ENCODE data around the gene MKRN3. TPM values are rescaled to one million over a fixed set of nuclear protein-coding genes. Genes with fewer than 3 reads are reported as not detected.
"Not testable (repeated sequence)": the region's sequence is repeated elsewhere in the genome, so short reads cannot be mapped to it uniquely, and the experiment has no call there.

Gene MKRN3
- total RNA-seq, 1 donor from 2014 or later, result 0.34 TPM

GRCh38 chr15:23589012-23589411 is 23.5 kb downstream of the MKRN3 start:
- DNase-seq, result no peak

GRCh38 chr15:23594252-23594770 is 28.8 kb downstream of the MKRN3 start:
- DNase-seq, result no peak

GRCh38 chr15:23595368-23595767 is 29.9 kb downstream of the MKRN3 start:
- no peak for DNase-seq

GRCh38 chr15:23596736-23597135 is 31.3 kb downstream of the MKRN3 start:
- DNase-seq, result no peak

GRCh38 chr15:23597278-23597677 is 31.8 kb downstream of the MKRN3 start:
- DNase-seq, result not testable (repeated sequence)

- DNase-seq, result no peak
Measured at GRCh38 chr15:23599053-23599452, 33.6 kb downstream of the MKRN3 start.

- DNase-seq, result no peak
Measured at GRCh38 chr15:23602124-23602523, 36.6 kb downstream of the MKRN3 start.

- DNase-seq, result no peak
Measured at GRCh38 chr15:23606226-23606625, 40.8 kb downstream of the MKRN3 start.

GRCh38 chr15:23616536-23616935 is 51.1 kb downstream of the MKRN3 start:
- no peak for DNase-seq

Other genes with a start within 250 kb of the MKRN3 start
- not detected in 2 replicates for gene GOLGA6L26, start 231.5 kb upstream of the MKRN3 start, total RNA-seq
- gene GOLGA8S, start 210.9 kb upstream of the MKRN3 start, total RNA-seq, result 0.05 TPM in 1 of 2 replicates, not detected in the other
- gene GOLGA6L2, start 118.4 kb upstream of the MKRN3 start, total RNA-seq, result not detected in 2 replicates
- under 0.01 TPM in 1 of 2 replicates, not detected in the other for gene MAGEL2, start 82.2 kb downstream of the MKRN3 start, total RNA-seq
- gene NDN, start 121.6 kb downstream of the MKRN3 start, total RNA-seq, result 11.9 and 40.3 TPM in 2 replicates

Measured in dermis blood vessel endothelial cell (primary cell).